ENCODE results near the gene MOSPD2.

MOSPD2 gene

DNA sequence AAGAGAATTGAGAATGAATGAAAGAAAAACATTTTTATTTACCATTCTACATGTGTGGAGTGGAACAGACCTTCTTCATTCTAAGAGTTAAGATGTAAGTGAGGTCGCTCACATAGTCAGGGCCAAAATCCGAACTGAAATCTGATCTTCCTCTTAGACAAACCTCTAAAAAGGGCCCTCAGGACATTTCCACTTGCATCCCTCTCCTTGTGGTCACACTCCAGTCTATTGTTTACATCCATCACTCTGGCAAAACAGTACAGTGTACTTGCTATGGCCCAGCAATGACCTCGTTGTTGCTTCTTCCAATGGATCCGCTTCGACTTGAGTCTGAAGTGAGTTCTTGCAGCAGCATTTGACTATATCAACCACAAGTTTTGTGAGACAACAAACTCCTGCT lies 54.2 kb downstream of the MOSPD2 start:
- DNase-seq (ENCODE audit: low spot score) = no peak
- in situ Hi-C loops (cut with MboI; ENCODE audit: low pct_unique_long_range_greater_than_20kb, low sequenced_read_pairs, unreplicated experiment) = no loop called here
- TF ChIP-seq, protein P1, sequence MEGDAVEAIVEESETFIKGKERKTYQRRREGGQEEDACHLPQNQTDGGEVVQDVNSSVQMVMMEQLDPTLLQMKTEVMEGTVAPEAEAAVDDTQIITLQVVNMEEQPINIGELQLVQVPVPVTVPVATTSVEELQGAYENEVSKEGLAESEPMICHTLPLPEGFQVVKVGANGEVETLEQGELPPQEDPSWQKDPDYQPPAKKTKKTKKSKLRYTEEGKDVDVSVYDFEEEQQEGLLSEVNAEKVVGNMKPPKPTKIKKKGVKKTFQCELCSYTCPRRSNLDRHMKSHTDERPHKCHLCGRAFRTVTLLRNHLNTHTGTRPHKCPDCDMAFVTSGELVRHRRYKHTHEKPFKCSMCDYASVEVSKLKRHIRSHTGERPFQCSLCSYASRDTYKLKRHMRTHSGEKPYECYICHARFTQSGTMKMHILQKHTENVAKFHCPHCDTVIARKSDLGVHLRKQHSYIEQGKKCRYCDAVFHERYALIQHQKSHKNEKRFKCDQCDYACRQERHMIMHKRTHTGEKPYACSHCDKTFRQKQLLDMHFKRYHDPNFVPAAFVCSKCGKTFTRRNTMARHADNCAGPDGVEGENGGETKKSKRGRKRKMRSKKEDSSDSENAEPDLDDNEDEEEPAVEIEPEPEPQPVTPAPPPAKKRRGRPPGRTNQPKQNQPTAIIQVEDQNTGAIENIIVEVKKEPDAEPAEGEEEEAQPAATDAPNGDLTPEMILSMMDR (IDR thresholded peaks at IDR 0.05; ENCODE audit: extremely low read depth, insufficient read depth, missing control alignments) = no peak

DNA sequence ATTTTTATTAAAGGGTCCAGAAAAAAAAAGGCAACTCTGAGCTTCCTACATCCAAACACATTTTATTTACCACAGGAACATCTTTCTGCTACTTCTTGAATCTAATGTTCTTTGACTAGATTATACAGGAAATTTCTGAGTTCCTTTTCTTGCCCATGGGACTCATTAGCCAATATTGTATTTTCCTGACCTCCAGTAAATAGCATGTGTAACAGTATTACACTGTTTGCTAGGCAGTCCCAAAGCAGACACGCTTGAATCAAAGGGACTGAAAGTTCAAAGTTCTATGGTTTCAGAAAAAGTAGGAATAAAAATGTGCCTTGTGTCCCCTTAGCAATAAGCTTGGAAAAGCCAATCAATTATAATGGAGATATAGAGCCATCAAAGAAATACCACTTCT lies 57.4 kb downstream of the MOSPD2 start:
- TF ChIP-seq, protein P1 (IDR thresholded peaks at IDR 0.05; ENCODE audit: extremely low read depth, insufficient read depth, missing control alignments) = no peak
- in situ Hi-C loops (cut with MboI; ENCODE audit: low pct_unique_long_range_greater_than_20kb, low sequenced_read_pairs, unreplicated experiment) = no loop called here
- DNase-seq (ENCODE audit: low spot score) = no peak

DNA sequence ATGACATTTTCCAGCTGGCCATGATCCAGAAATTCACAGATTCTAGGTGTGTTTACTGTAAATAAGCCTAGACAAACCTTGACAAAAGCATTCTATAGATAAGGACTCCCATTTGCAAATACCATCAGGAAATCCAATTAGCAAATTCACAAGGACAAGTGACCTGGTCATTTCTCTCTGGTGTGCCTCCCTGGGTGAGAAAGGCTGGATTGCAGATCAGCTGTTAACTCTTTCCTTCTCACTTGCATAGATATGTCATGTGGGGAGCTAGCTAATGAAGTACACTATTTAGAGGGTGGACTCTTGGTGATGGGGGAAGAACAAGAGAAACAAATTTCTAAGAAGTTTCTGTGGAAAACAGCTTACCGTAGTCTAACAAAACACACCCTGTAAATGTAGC lies 58.9 kb downstream of the MOSPD2 start:
- TF ChIP-seq, protein P1 (IDR thresholded peaks at IDR 0.05; ENCODE audit: extremely low read depth, insufficient read depth, missing control alignments) = no peak
- in situ Hi-C loops (cut with MboI; ENCODE audit: low pct_unique_long_range_greater_than_20kb, low sequenced_read_pairs, unreplicated experiment) = no loop called here
- no peak for DNase-seq (ENCODE audit: low spot score)

DNA sequence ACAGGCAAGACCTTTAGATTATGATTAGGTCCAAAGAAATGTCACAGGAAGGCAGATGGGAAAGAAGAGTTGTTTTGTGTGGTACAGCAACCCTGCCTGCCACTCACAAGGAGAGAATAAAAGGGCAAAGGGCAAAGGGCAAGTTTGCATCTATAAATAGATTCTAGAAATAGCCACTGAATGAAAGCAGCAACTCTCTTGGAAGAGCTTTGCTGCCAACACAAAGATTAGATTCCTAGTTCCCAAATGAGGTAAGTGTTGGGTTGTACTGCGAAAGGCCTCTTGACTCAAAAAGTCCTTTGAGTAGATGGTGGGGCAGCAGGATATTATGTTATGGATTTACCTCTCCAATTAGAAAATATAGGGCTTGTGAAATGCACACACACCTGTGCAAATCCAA lies 61.2 kb downstream of the MOSPD2 start:
- TF ChIP-seq, protein P1 (IDR thresholded peaks at IDR 0.05; ENCODE audit: extremely low read depth, insufficient read depth, missing control alignments) = no peak
- no peak for DNase-seq (ENCODE audit: low spot score)
- in situ Hi-C loops (cut with MboI; ENCODE audit: low pct_unique_long_range_greater_than_20kb, low sequenced_read_pairs, unreplicated experiment) = no loop called here

DNA sequence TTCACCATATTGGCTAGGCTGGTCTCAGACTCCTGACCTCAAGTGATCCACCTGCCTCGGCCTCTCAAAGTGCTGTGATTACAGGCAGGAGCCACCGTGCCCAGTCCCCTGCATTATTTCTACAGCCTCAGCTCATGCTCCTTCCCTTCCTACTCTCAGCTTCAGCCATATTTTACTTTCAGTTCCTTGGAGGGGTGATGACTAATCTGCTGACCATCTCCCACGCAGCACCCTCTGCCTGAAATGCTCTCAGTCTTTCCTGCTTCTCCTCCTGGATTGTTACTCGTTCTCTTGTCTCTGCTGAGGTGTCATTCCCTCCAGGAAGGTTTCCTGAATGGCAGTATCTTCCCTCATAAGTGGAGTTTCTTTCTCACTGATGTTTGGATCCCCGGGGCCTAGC lies 63.3 kb downstream of the MOSPD2 start:
- TF ChIP-seq, protein P1 (IDR thresholded peaks at IDR 0.05; ENCODE audit: extremely low read depth, insufficient read depth, missing control alignments) = no peak
- no peak for DNase-seq (ENCODE audit: low spot score)
- in situ Hi-C loops (cut with MboI; ENCODE audit: low pct_unique_long_range_greater_than_20kb, low sequenced_read_pairs, unreplicated experiment) = no loop called here

DNA sequence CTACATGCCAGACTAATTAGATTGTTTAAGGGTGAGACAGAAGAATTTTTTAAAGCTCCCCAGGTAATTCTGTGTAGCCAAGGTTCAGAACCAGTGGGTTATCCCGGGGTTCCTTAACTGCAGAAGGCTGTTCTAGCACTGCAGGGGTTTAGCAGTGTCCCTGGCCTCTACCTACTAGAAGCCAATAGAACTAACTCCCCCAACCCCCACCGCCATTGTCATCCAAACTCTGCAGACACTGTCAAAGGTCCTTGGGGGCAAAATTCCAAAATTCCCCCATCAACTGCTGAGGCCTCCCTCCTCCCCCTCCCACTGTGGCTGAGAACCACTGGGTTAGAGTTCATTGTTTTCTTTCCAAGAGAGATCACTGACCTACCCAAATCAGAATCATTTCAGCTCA lies 66.4 kb downstream of the MOSPD2 start:
- in situ Hi-C loops (cut with MboI; ENCODE audit: low pct_unique_long_range_greater_than_20kb, low sequenced_read_pairs, unreplicated experiment) = no loop called here
- TF ChIP-seq, protein P1 (IDR thresholded peaks at IDR 0.05; ENCODE audit: extremely low read depth, insufficient read depth, missing control alignments) = no peak
- no peak for DNase-seq (ENCODE audit: low spot score)

DNA sequence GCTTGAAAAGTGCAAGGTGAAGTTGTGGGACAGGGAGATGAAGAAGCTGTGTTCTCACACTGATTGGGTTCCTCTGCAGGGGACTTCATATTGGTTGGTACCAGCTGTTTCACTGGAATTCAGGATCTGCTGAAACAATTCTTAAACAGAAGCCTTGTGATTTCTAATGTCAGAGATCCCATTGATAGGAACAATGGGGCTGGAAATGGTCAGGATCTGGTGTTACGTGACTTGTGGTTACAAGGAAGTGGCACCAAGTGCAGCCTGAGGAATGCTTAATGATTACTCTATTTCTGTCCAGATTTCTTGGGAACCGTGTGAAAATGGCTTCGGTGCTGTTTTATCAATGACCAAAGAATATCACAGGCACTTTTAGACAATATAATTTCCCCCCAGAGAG lies 68.1 kb downstream of the MOSPD2 start:
- in situ Hi-C loops (cut with MboI; ENCODE audit: low pct_unique_long_range_greater_than_20kb, low sequenced_read_pairs, unreplicated experiment) = no loop called here
- no peak for DNase-seq (ENCODE audit: low spot score)
- TF ChIP-seq, protein P1 (IDR thresholded peaks at IDR 0.05; ENCODE audit: extremely low read depth, insufficient read depth, missing control alignments) = no peak
